Neural cell (in vitro differentiated cells): ENCODE data around the gene ECEL1. TPM values are rescaled to one million over a fixed set of nuclear protein-coding genes. Genes with fewer than 3 reads are reported as not detected.

Experiments used
- H2AFZ ChIP-seq: fragments of 200-600, 300-800 bp; sonication (generic), shearing (Covaris generic); 2 replicates; pipeline ENCODE4 v1.6.0; 2014; ENCODE audit warnings: low read depth, mild to moderate bottlenecking, antibody characterized with exemption, low read length, moderate library complexity
- H3F3A ChIP-seq: fragments of 200-600 bp; shearing (Covaris generic); 2 replicates; pipeline ENCODE4 v1.6.1; 2016; ENCODE audit warnings: mild to moderate bottlenecking, moderate library complexity, mixed read lengths, antibody characterized with exemption, low read length; ENCODE audit not compliant: insufficient read depth, poor library complexity, severe bottlenecking
- H3K27ac ChIP-seq: fragments of 200-600, 300-800 bp; sonication (generic), shearing (Covaris generic); 2 replicates; pipeline ENCODE4 v1.5.1; 2014; ENCODE audit warnings: mild to moderate bottlenecking, low read length, moderate library complexity
- H3K27me3 ChIP-seq: fragments of 300-800, 200-600 bp; sonication (generic), shearing (Covaris generic); 2 replicates; pipeline ENCODE4 v1.6.0; 2014; ENCODE audit warnings: mild to moderate bottlenecking, low read depth, low read length, moderate library complexity; ENCODE audit not compliant: insufficient read depth
- H3K36me3 ChIP-seq: fragments of 300-800, 200-600 bp; sonication (generic), shearing (Covaris generic); 2 replicates; pipeline ENCODE4 v1.5.1; 2014; ENCODE audit warnings: mild to moderate bottlenecking, antibody characterized with exemption, low read length, moderate library complexity; ENCODE audit not compliant: insufficient read depth
- H3K4me2 ChIP-seq: fragments of 300-800, 200-600 bp; sonication (generic), shearing (Covaris generic); 2 replicates; pipeline ENCODE4 v1.6.0; 2014; ENCODE audit warnings: mild to moderate bottlenecking, low read length
- H3K4me3 ChIP-seq: fragments of 300-800, 200-600 bp; sonication (generic), shearing (Covaris generic); 2 replicates; pipeline ENCODE4 v1.5.1; 2014; ENCODE audit warnings: mild to moderate bottlenecking, low read length, moderate library complexity
- H3K79me2 ChIP-seq: fragments of 200-600 bp; shearing (Covaris generic); replicated peaks from 2 replicates; pipeline ENCODE4 v1.6.0; 2014; ENCODE audit warnings: mild to moderate bottlenecking, low read length, moderate library complexity; ENCODE audit not compliant: insufficient read depth
- H3K9ac ChIP-seq: fragments of 300-800, 200-600 bp; sonication (generic), shearing (Covaris generic); 2 replicates; pipeline ENCODE4 v1.6.1; 2016; ENCODE audit warnings: mild to moderate bottlenecking, low read length, mixed read lengths
- H3K9me2 ChIP-seq: fragments of 200-600 bp; shearing (Covaris generic); 2 replicates; pipeline ENCODE4 v1.6.1; 2016; ENCODE audit warnings: mild to moderate bottlenecking, low read length, mixed read lengths; ENCODE audit not compliant: insufficient read depth
- H3K9me3 ChIP-seq: fragments of 200-600, 300-800 bp; sonication (generic), shearing (Covaris generic); 2 replicates; pipeline ENCODE4 v1.6.1; 2016; ENCODE audit warnings: mild to moderate bottlenecking, mixed run types, low read length, moderate library complexity, mixed read lengths
- H4K20me1 ChIP-seq: fragments of 200-600 bp; shearing (Covaris generic); 2 replicates; pipeline ENCODE4 v1.6.1; 2016; ENCODE audit warnings: mild to moderate bottlenecking, mixed run types; ENCODE audit not compliant: insufficient read depth
- CTCF ChIP-seq: fragments of 450-650 bp; IDR thresholded peaks from 2 replicates; pipeline ENCODE4 v1.5.1; 2014; ENCODE audit warnings: antibody characterized with exemption, mild to moderate bottlenecking, moderate library complexity; ENCODE audit not compliant: poor library complexity, severe bottlenecking
- EP300 ChIP-seq: fragments of 450-650 bp; conservative IDR thresholded peaks from 2 replicates; pipeline ENCODE4 v1.6.1; 2014; ENCODE audit warnings: antibody characterized with exemption, mild to moderate bottlenecking, moderate library complexity; ENCODE audit not compliant: poor library complexity, severe bottlenecking
- EZH2 ChIP-seq: fragments of 200-600, 300-800 bp; shearing (Covaris generic), sonication (generic); IDR thresholded peaks from 2 replicates; pipeline ENCODE4 v1.6.1; 2014; ENCODE audit warnings: antibody characterized with exemption, low read length, borderline replicate concordance, mild to moderate bottlenecking; ENCODE audit not compliant: insufficient read depth, poor library complexity, severe bottlenecking
- MXI1 ChIP-seq: fragments of 450-650 bp; conservative IDR thresholded peaks from 2 replicates; pipeline ENCODE4 v1.6.1; 2014; ENCODE audit warnings: antibody characterized with exemption, mild to moderate bottlenecking; ENCODE audit not compliant: poor library complexity, severe bottlenecking
- POLR2AphosphoS5 ChIP-seq: IDR thresholded peaks from 2 replicates; pipeline ENCODE4 v1.6.1; 2012
- RAD21 ChIP-seq: fragments of 450-650 bp; conservative IDR thresholded peaks from 2 replicates; pipeline ENCODE4 v1.6.1; 2014; ENCODE audit warnings: antibody characterized with exemption, mild to moderate bottlenecking, moderate library complexity
- REST ChIP-seq: IDR thresholded peaks from 2 replicates; pipeline ENCODE4 v1.6.1; 2012; ENCODE audit warnings: borderline replicate concordance
- SMC3 ChIP-seq: fragments of 450-650 bp; conservative IDR thresholded peaks from 2 replicates; pipeline ENCODE4 v1.6.1; 2014; ENCODE audit warnings: antibody characterized with exemption, mild to moderate bottlenecking, moderate library complexity; ENCODE audit not compliant: poor library complexity
- TAF1 ChIP-seq: IDR thresholded peaks from 2 replicates; pipeline ENCODE4 v1.6.1; 2012; ENCODE audit warnings: low read depth
- polyA plus RNA-seq: library from polyadenylated mRNA; depleted of rRNA; stranded (reverse); fragments of >200 nt; gene quantifications from 2 replicates; pipeline ENCODE4 v1.2.3, GENCODE V29; 2014

Gene ECEL1
- polyA plus RNA-seq, 1 donor from 2014 or later = 60.9 TPM

- no peaks in the 10 kb centered on the region for H3F3A ChIP-seq
- no peaks in the 10 kb centered on the region for H4K20me1 ChIP-seq
- H3K27ac ChIP-seq = no peak overlapping the region
- no peaks in the 10 kb centered on the region for H3K79me2 ChIP-seq
- no peaks in the 10 kb centered on the region for H3K9me2 ChIP-seq
- H3K4me3 ChIP-seq = no peak overlapping the region
- no peaks in the 10 kb centered on the region for H3K27me3 ChIP-seq
- H3K4me2 ChIP-seq = no peak overlapping the region
- H3K36me3 ChIP-seq = no peaks in the 10 kb centered on the region
- no peaks in the 10 kb centered on the region for H3K9me3 ChIP-seq
- H3K9ac ChIP-seq = no peak overlapping the region
- H2AFZ ChIP-seq = no peak overlapping the region
- TF ChIP-seq POLR2AphosphoS5 = no peak
- TF ChIP-seq EP300 = no peak
- no peak for TF ChIP-seq REST
These were observed 43.1 kb upstream of the ECEL1 start for GRCh38 chr2:232530626-232531260.

GRCh38 chr2:232529806-232530547 lies 42.3 kb upstream of the ECEL1 start:
- TF ChIP-seq CTCF = no peak
- TF ChIP-seq POLR2AphosphoS5 = no peak
- no peak for TF ChIP-seq RAD21
- no peak for TF ChIP-seq EZH2
- no peak for TF ChIP-seq SMC3
- no peak for TF ChIP-seq EP300
- TF ChIP-seq MXI1 = no peak
- TF ChIP-seq REST = no peak
- TF ChIP-seq TAF1 = no peak
- no peaks in the 10 kb centered on the region for H3K79me2 ChIP-seq
- H3K27me3 ChIP-seq = no peaks in the 10 kb centered on the region

More at GRCh38 chr2:232529806-232530547, 42.3 kb upstream of the ECEL1 start:
- Histone ChIP-seq H3F3A (no peaks in the 10 kb centered on the region), H3K4me2 (no peak overlapping the region), H3K9me2 (no peaks in the 10 kb centered on the region), H3K27ac (no peak overlapping the region), H3K4me3 (no peak overlapping the region), H3K9ac (no peak overlapping the region), H3K9me3 (no peaks in the 10 kb centered on the region), H3K36me3 (no peaks in the 10 kb centered on the region), H2AFZ (no peak overlapping the region), H4K20me1 (no peaks in the 10 kb centered on the region)
